ENCODE data around the gene PITPNM2. TPM values are rescaled to one million over a fixed set of nuclear protein-coding genes. Genes with fewer than 3 reads are reported as not detected.

PITPNM2 gene
- polyA plus RNA-seq, 4 donors, result 2.2 to 8.0 (median 4.2) TPM

GRCh38 chr12:123141615-123142517 lies 9.0 kb downstream of the PITPNM2 start:
- H3K4me1 ChIP-seq (ENCODE audit: control insufficient read depth in 3 of 3, insufficient read depth in 2 of 3, low read depth in 1 of 3, low read length in 2 of 3), result peaks cover 15 to 41% (median 26%) of the 10 kb centered on the region in 3 donors
- peaks cover 0 to 8% (median 0%) of the 10 kb centered on the region in 3 donors for H3K36me3 ChIP-seq (ENCODE audit: control insufficient read depth in 3 of 3, insufficient read depth in 2 of 3, low read depth in 1 of 3, low read length in 3 of 3)
- peak overlapping the region; percentile 82 to 96 (median 93) for H3K27ac ChIP-seq (ENCODE audit: low read depth in 1 of 3, low read length in 2 of 3)
- H3K9me3 ChIP-seq (ENCODE audit: control insufficient read depth in 2 of 2, insufficient read depth in 1 of 2, low read depth in 1 of 2, low read length in 1 of 2), result no peaks in the 10 kb centered on the region
- 41 to 47% (median 44%) methylated on average over 15 of the region's 15 CpGs for whole genome bisulfite sequencing, 3 donors
- no peaks in the 10 kb centered on the region for H3K27me3 ChIP-seq (ENCODE audit: control insufficient read depth in 3 of 3, insufficient read depth in 3 of 3, low read length in 3 of 3)
- no peak overlapping the region for H3K4me3 ChIP-seq (ENCODE audit: low read depth in 1 of 3, low read length in 3 of 3)
- DNase-seq (peak; percentile 89 to 97), FAIRE-seq (no peak)

- H3K27ac ChIP-seq (ENCODE audit: low read depth in 1 of 3, low read length in 2 of 3), result peak overlapping the region; percentile 82 to 96 (median 93)
- no peak overlapping the region for H3K4me3 ChIP-seq (ENCODE audit: low read depth in 1 of 3, low read length in 3 of 3)
- 50 to 67% (median 57%) methylated on average over 6 of the region's 6 CpGs for WGBS, 3 donors
- no peaks in the 10 kb centered on the region for H3K9me3 ChIP-seq (ENCODE audit: control insufficient read depth in 2 of 2, insufficient read depth in 1 of 2, low read depth in 1 of 2, low read length in 1 of 2)
- no peak for FAIRE-seq
- no peaks in the 10 kb centered on the region for H3K27me3 ChIP-seq (ENCODE audit: control insufficient read depth in 3 of 3, insufficient read depth in 3 of 3, low read length in 3 of 3)
- H3K4me1 ChIP-seq (ENCODE audit: control insufficient read depth in 3 of 3, insufficient read depth in 2 of 3, low read depth in 1 of 3, low read length in 2 of 3), result peaks cover 15 to 41% (median 26%) of the 10 kb centered on the region in 3 donors
- peaks cover 0 to 9% (median 0%) of the 10 kb centered on the region in 3 donors for H3K36me3 ChIP-seq (ENCODE audit: control insufficient read depth in 3 of 3, insufficient read depth in 2 of 3, low read depth in 1 of 3, low read length in 3 of 3)
- peak; percentile 42 to 51 for DNase-seq
Observed at GRCh38 chr12:123140676-123141614, 9.9 kb downstream of the PITPNM2 start.

GRCh38 chr12:123139926-123140675 lies 10.8 kb downstream of the PITPNM2 start:
- Histone ChIP-seq H3K27me3 (ENCODE audit: control insufficient read depth in 3 of 3, insufficient read depth in 3 of 3, low read length in 3 of 3) (no peaks in the 10 kb centered on the region), H3K27ac (ENCODE audit: low read depth in 1 of 3, low read length in 2 of 3) (peak overlapping the region; percentile 82 to 96 (median 93)), H3K9me3 (ENCODE audit: control insufficient read depth in 2 of 2, insufficient read depth in 1 of 2, low read depth in 1 of 2, low read length in 1 of 2) (no peaks in the 10 kb centered on the region), H3K36me3 (ENCODE audit: control insufficient read depth in 3 of 3, insufficient read depth in 2 of 3, low read depth in 1 of 3, low read length in 3 of 3) (peaks cover 0 to 9% (median 0%) of the 10 kb centered on the region in 3 donors), H3K4me3 (ENCODE audit: low read depth in 1 of 3, low read length in 3 of 3) (no peak overlapping the region), H3K4me1 (ENCODE audit: control insufficient read depth in 3 of 3, insufficient read depth in 2 of 3, low read depth in 1 of 3, low read length in 2 of 3) (peaks cover 15 to 41% (median 26%) of the 10 kb centered on the region in 3 donors)
- DNase-seq (peak in 1 of 2 donors; percentile 73), FAIRE-seq (no peak)
- 42 to 56% (median 51%) methylated on average over 6 of the region's 6 CpGs for WGBS, 3 donors

- no peaks in the 10 kb centered on the region for H3K9me3 ChIP-seq (ENCODE audit: control insufficient read depth in 2 of 2, insufficient read depth in 1 of 2, low read depth in 1 of 2, low read length in 1 of 2)
- H3K4me1 ChIP-seq (ENCODE audit: control insufficient read depth in 3 of 3, insufficient read depth in 2 of 3, low read depth in 1 of 3, low read length in 2 of 3), result peaks cover 4 to 16% (median 13%) of the 10 kb centered on the region in 3 donors
- no peaks in the 10 kb centered on the region for H3K27me3 ChIP-seq (ENCODE audit: control insufficient read depth in 3 of 3, insufficient read depth in 3 of 3, low read length in 3 of 3)
- FAIRE-seq, result no peak
- H3K36me3 ChIP-seq (ENCODE audit: control insufficient read depth in 3 of 3, insufficient read depth in 2 of 3, low read depth in 1 of 3, low read length in 3 of 3), result peaks cover 0 to 20% (median 0%) of the 10 kb centered on the region in 3 donors
- 76 to 97% (median 76%) methylated on average over 8 of the region's 8 CpGs for WGBS, 3 donors
- no peak overlapping the region for H3K27ac ChIP-seq (ENCODE audit: low read depth in 1 of 3, low read length in 2 of 3)
- DNase-seq, result no peak
- H3K4me3 ChIP-seq (ENCODE audit: low read depth in 1 of 3, low read length in 3 of 3), result no peak overlapping the region
Observed at GRCh38 chr12:123135688-123136087, 15.2 kb downstream of the PITPNM2 start.

GRCh38 chr12:123134826-123135225 lies 16.1 kb downstream of the PITPNM2 start:
- Histone ChIP-seq H3K9me3 (ENCODE audit: control insufficient read depth in 2 of 2, insufficient read depth in 1 of 2, low read depth in 1 of 2, low read length in 1 of 2) (no peaks in the 10 kb centered on the region), H3K4me3 (ENCODE audit: low read depth in 1 of 3, low read length in 3 of 3) (no peak overlapping the region), H3K27me3 (ENCODE audit: control insufficient read depth in 3 of 3, insufficient read depth in 3 of 3, low read length in 3 of 3) (no peaks in the 10 kb centered on the region), H3K27ac (ENCODE audit: low read depth in 1 of 3, low read length in 2 of 3) (no peak overlapping the region), H3K36me3 (ENCODE audit: control insufficient read depth in 3 of 3, insufficient read depth in 2 of 3, low read depth in 1 of 3, low read length in 3 of 3) (peaks cover 0 to 20% (median 0%) of the 10 kb centered on the region in 3 donors), H3K4me1 (ENCODE audit: control insufficient read depth in 3 of 3, insufficient read depth in 2 of 3, low read depth in 1 of 3, low read length in 2 of 3) (peaks cover 2 to 8% (median 4%) of the 10 kb centered on the region in 3 donors)
- WGBS, 3 donors, result 89 to 95% (median 89%) methylated on average over 6 of the region's 6 CpGs
- DNase-seq (no peak), FAIRE-seq (no peak)

- H3K4me1 ChIP-seq (ENCODE audit: control insufficient read depth in 3 of 3, insufficient read depth in 2 of 3, low read depth in 1 of 3, low read length in 2 of 3), result peaks cover 0 to 7% (median 2%) of the 10 kb centered on the region in 3 donors
- peaks cover 0 to 20% (median 0%) of the 10 kb centered on the region in 3 donors for H3K36me3 ChIP-seq (ENCODE audit: control insufficient read depth in 3 of 3, insufficient read depth in 2 of 3, low read depth in 1 of 3, low read length in 3 of 3)
- H3K27me3 ChIP-seq (ENCODE audit: control insufficient read depth in 3 of 3, insufficient read depth in 3 of 3, low read length in 3 of 3), result no peaks in the 10 kb centered on the region
- no peak for FAIRE-seq
- DNase-seq, result no peak
- no peak overlapping the region for H3K4me3 ChIP-seq (ENCODE audit: low read depth in 1 of 3, low read length in 3 of 3)
- no peaks in the 10 kb centered on the region for H3K9me3 ChIP-seq (ENCODE audit: control insufficient read depth in 2 of 2, insufficient read depth in 1 of 2, low read depth in 1 of 2, low read length in 1 of 2)
- WGBS, 3 donors, result 94 to 96% (median 95%) methylated on average over 9 of the region's 9 CpGs
- no peak overlapping the region for H3K27ac ChIP-seq (ENCODE audit: low read depth in 1 of 3, low read length in 2 of 3)
Observed at GRCh38 chr12:123134271-123134671, 16.6 kb downstream of the PITPNM2 start.

GRCh38 chr12:123133701-123134100 lies 17.2 kb downstream of the PITPNM2 start:
- WGBS, 3 donors, result 91 to 92% (median 91%) methylated on average over 9 of the region's 9 CpGs

More at GRCh38 chr12:123133701-123134100, 17.2 kb downstream of the PITPNM2 start:
- Histone ChIP-seq H3K4me1 (ENCODE audit: control insufficient read depth in 3 of 3, insufficient read depth in 2 of 3, low read depth in 1 of 3, low read length in 2 of 3) (peaks cover 0 to 7% (median 2%) of the 10 kb centered on the region in 3 donors), H3K27me3 (ENCODE audit: control insufficient read depth in 3 of 3, insufficient read depth in 3 of 3, low read length in 3 of 3) (no peaks in the 10 kb centered on the region), H3K36me3 (ENCODE audit: control insufficient read depth in 3 of 3, insufficient read depth in 2 of 3, low read depth in 1 of 3, low read length in 3 of 3) (peaks cover 0 to 20% (median 0%) of the 10 kb centered on the region in 3 donors), H3K9me3 (ENCODE audit: control insufficient read depth in 2 of 2, insufficient read depth in 1 of 2, low read depth in 1 of 2, low read length in 1 of 2) (no peaks in the 10 kb centered on the region), H3K27ac (ENCODE audit: low read depth in 1 of 3, low read length in 2 of 3) (no peak overlapping the region), H3K4me3 (ENCODE audit: low read depth in 1 of 3, low read length in 3 of 3) (no peak overlapping the region)
- FAIRE-seq (no peak), DNase-seq (no peak)

Measured in small intestine (tissue), 7 donors.